DND-41 (cell line): Measurements from ENCODE around the gene PSME3IP1.
"Not testable (repeated sequence)": the region's sequence is repeated elsewhere in the genome, so short reads cannot be mapped to it uniquely, and the experiment has no call there.

Source experiments
- ATAC-seq: fragments of 200-7000 bp; cut with Tn5 transposase; 3 replicates; pipeline ENCODE4 v1.9.1; 2021; ENCODE audit warnings: low read depth; ENCODE audit not compliant: insufficient read depth
- DNase-seq: peaks from one replicate; pipeline ENCODE4 v3.0.0-alpha.2; 2020
- H2AFZ ChIP-seq: 2 replicates; pipeline ENCODE4 v1.6.0; 2012; ENCODE audit warnings: low read depth, low read length
- H3K27ac ChIP-seq: 2 replicates; pipeline ENCODE4 v1.5.1; 2012; ENCODE audit warnings: low read length, inconsistent platforms
- H3K27me3 ChIP-seq: fragments of 200-600 bp; sonication (generic); 2 replicates; pipeline ENCODE4 v1.6.0; 2012; ENCODE audit warnings: low read length, mild to moderate bottlenecking, inconsistent platforms; ENCODE audit not compliant: insufficient read depth, poor library complexity
- H3K36me3 ChIP-seq: 2 replicates; pipeline ENCODE4 v1.5.1; 2012; ENCODE audit warnings: low read length, inconsistent platforms; ENCODE audit not compliant: insufficient read depth
- H3K4me1 ChIP-seq: 2 replicates; pipeline ENCODE4 v1.5.1; 2012; ENCODE audit warnings: mild to moderate bottlenecking, low read length; ENCODE audit not compliant: insufficient read depth
- H3K4me2 ChIP-seq: 2 replicates; pipeline ENCODE4 v1.6.0; 2012; ENCODE audit warnings: mild to moderate bottlenecking, moderate library complexity, low read length, inconsistent platforms; ENCODE audit not compliant: insufficient read depth
- H3K4me3 ChIP-seq, 2 experiments: fragments of 200-600 bp in 1 of 2; shearing (Covaris generic) in 1 of 2; 2 replicates each; pipeline ENCODE4 v1.5.1; 2012 to 2016; ENCODE audit warnings: inconsistent platforms in 2 of 2, low read length in 2 of 2, mild to moderate bottlenecking in 2 of 2, low read depth in 1 of 2, moderate library complexity in 1 of 2
- H3K79me2 ChIP-seq: 2 replicates; pipeline ENCODE4 v1.6.0; 2012; ENCODE audit warnings: low read length, inconsistent platforms; ENCODE audit not compliant: insufficient read depth
- H3K9ac ChIP-seq: 2 replicates; pipeline ENCODE4 v1.6.0; 2012; ENCODE audit warnings: low read depth, mild to moderate bottlenecking, inconsistent platforms, low read length, moderate library complexity
- H3K9me3 ChIP-seq: 2 replicates; pipeline ENCODE4 v1.5.1; 2012; ENCODE audit warnings: low read length, moderate library complexity, mild to moderate bottlenecking, inconsistent platforms; ENCODE audit not compliant: insufficient read depth, severe bottlenecking
- H4K20me1 ChIP-seq: 2 replicates; pipeline ENCODE4 v1.6.0; 2012; ENCODE audit warnings: low read length; ENCODE audit not compliant: insufficient read depth
- CTCF ChIP-seq: IDR thresholded peaks from 2 replicates; pipeline ENCODE4 v1.5.1; 2012; ENCODE audit warnings: borderline replicate concordance, low read length, moderate library complexity, mild to moderate bottlenecking; ENCODE audit not compliant: poor library complexity, severe bottlenecking; ENCODE audit errors: extremely low read depth
- EZH2 ChIP-seq: IDR thresholded peaks from 3 replicates; pipeline ENCODE4 v1.6.1; 2012; ENCODE audit warnings: borderline replicate concordance, low read depth, mild to moderate bottlenecking, moderate library complexity, low read length, inconsistent platforms; ENCODE audit not compliant: severe bottlenecking

Gene PSME3IP1

GRCh38 chr16:57192146-57192545, 6.3 kb upstream of the PSME3IP1 start:
- Histone ChIP-seq H3K27me3 (no peaks in the 10 kb centered on the region), H2AFZ (no peak overlapping the region), H3K36me3 (0 out of 2 replicates have a peak, but pooled peaks cover 5% of the 10 kb centered on the region), H3K79me2 (peaks cover 98% of the 10 kb centered on the region), H3K9ac (no peak overlapping the region), H3K9me3 (no peaks in the 10 kb centered on the region), H3K4me3 (no peak overlapping the region), H4K20me1 (peaks cover 17% of the 10 kb centered on the region; the same call in 1 of the 2 replicates), H3K4me1 (peaks cover 19% of the 10 kb centered on the region), H3K27ac (no peak overlapping the region), H3K4me2 (no peak overlapping the region)
- ATAC-seq (no peak), DNase-seq (no peak)
- TF ChIP-seq EZH2 (no peak), CTCF (no peak)

- 0 out of 2 replicates have a peak, but pooled peaks cover 5% of the 10 kb centered on the region for H3K36me3 ChIP-seq
- ATAC-seq = no peak
- peaks cover 20% of the 10 kb centered on the region for H3K4me1 ChIP-seq
- H3K79me2 ChIP-seq = peaks cover 98% of the 10 kb centered on the region
- no peak overlapping the region for H3K27ac ChIP-seq
- no peak overlapping the region for H3K4me3 ChIP-seq
- H3K27me3 ChIP-seq = no peaks in the 10 kb centered on the region
- no peak overlapping the region for H3K4me2 ChIP-seq
- peaks cover 14% of the 10 kb centered on the region; the same call in 1 of the 2 replicates for H4K20me1 ChIP-seq
- no peaks in the 10 kb centered on the region for H3K9me3 ChIP-seq
- H3K9ac ChIP-seq = no peak overlapping the region
- TF ChIP-seq EZH2 = no peak
- TF ChIP-seq CTCF = no peak
- no peak overlapping the region for H2AFZ ChIP-seq
- no peak for DNase-seq
Measured at GRCh38 chr16:57191056-57191571, 5.3 kb upstream of the PSME3IP1 start.

- no peak for ATAC-seq
- H3K4me3 ChIP-seq = no peak overlapping the region
- H2AFZ ChIP-seq = no peak overlapping the region
- no peak overlapping the region for H3K9ac ChIP-seq
- no peaks in the 10 kb centered on the region for H3K9me3 ChIP-seq
- DNase-seq = no peak
- TF ChIP-seq CTCF = no peak
- H3K27me3 ChIP-seq = no peaks in the 10 kb centered on the region
- H3K36me3 ChIP-seq = peaks cover 7% of the 10 kb centered on the region; the same call in 1 of the 2 replicates
- H4K20me1 ChIP-seq = peaks cover 12% of the 10 kb centered on the region
- H3K4me1 ChIP-seq = peaks cover 21% of the 10 kb centered on the region
- H3K79me2 ChIP-seq = peaks cover 96% of the 10 kb centered on the region
- no peak overlapping the region for H3K4me2 ChIP-seq
- no peak overlapping the region for H3K27ac ChIP-seq
Measured at GRCh38 chr16:57190136-57190535, 4.3 kb upstream of the PSME3IP1 start.

- DNase-seq, H3K4me3 ChIP-seq, H3K4me2 ChIP-seq, ATAC-seq, H3K9me3 ChIP-seq, H3K9ac ChIP-seq, H3K27me3 ChIP-seq, H2AFZ ChIP-seq, H3K36me3 ChIP-seq, H3K27ac ChIP-seq: not testable (repeated sequence)
- Histone ChIP-seq H4K20me1 (peaks cover 12% of the 10 kb centered on the region), H3K79me2 (peaks cover 96% of the 10 kb centered on the region), H3K4me1 (peaks cover 28% of the 10 kb centered on the region)
Measured at GRCh38 chr16:57189527-57189926, 3.7 kb upstream of the PSME3IP1 start.
